ENCODE results near the gene TP53INP2.
"Not testable (repeated sequence)": the region's sequence is repeated elsewhere in the genome, so short reads cannot be mapped to it uniquely, and the experiment has no call there.

- TF ChIP-seq CTCF (IDR thresholded peaks at IDR 0.05 in 2 of 3, conservative IDR thresholded peaks at IDR 0.05 in 1 of 3; ENCODE audit: borderline replicate concordance in 1 of 3, insufficient read depth in 1 of 3, low read depth in 2 of 3, low read length in 2 of 3); POLR2AphosphoS5 (IDR thresholded peaks at IDR 0.05; ENCODE audit: low read depth, low read length); POLR2A (IDR thresholded peaks at IDR 0.05; ENCODE audit: borderline replicate concordance, extremely low read depth, insufficient read depth, insufficient read length); EZH2phosphoT487 (IDR thresholded peaks at IDR 0.05; ENCODE audit: borderline replicate concordance); EGR1 (IDR thresholded peaks at IDR 0.05; ENCODE audit: low read depth); RAD21 (IDR thresholded peaks at IDR 0.05; ENCODE audit: low read depth); ZNF274 (IDR thresholded peaks at IDR 0.05; ENCODE audit: low read depth, low read length); CBX3 (IDR thresholded peaks at IDR 0.05; ENCODE audit: low read depth): not testable (repeated sequence)
These were observed 9.9 kb downstream of the TP53INP2 start for GRCh38 chr20:34713944-34714515.

Data from HCT116 (cell line).